ENCODE measurements around the gene ITPR1.

The ITPR1 gene

GRCh38 chr3:4543110-4543509 lies 50.0 kb downstream of the ITPR1 start:
- Histone ChIP-seq H2AFZ (ENCODE audit: low read length) (no peak overlapping the region), H3K27ac (ENCODE audit: low read depth, low read length, poor library complexity, severe bottlenecking) (no peak overlapping the region), H3K4me1 (ENCODE audit: insufficient read depth, low read length, severe bottlenecking) (no peaks in the 10 kb centered on the region), H3K36me3 (ENCODE audit: insufficient read depth, low read length) (no peaks in the 10 kb centered on the region), H3K9me3 (ENCODE audit: low read length) (no peaks in the 10 kb centered on the region), H3K4me3 (ENCODE audit: low read depth, low read length, poor library complexity, severe bottlenecking) (no peak overlapping the region), H3F3A (ENCODE audit: insufficient read depth, low read length) (no peaks in the 10 kb centered on the region), H3K9ac (ENCODE audit: low read length) (no peak overlapping the region), H3K9me2 (ENCODE audit: low read depth, low read length) (no peaks in the 10 kb centered on the region), H3K4me2 (ENCODE audit: low read length) (no peak overlapping the region), H3K27me3 (ENCODE audit: insufficient read depth, low read length) (no peaks in the 10 kb centered on the region), H3K79me2 (ENCODE audit: insufficient read depth, low read length) (no peaks in the 10 kb centered on the region), H4K20me1 (ENCODE audit: insufficient read depth, low read length) (no peaks in the 10 kb centered on the region)
- no peak for TF ChIP-seq EZH2 (IDR thresholded peaks at IDR 0.05; ENCODE audit: borderline replicate concordance, low read length)
- TF ChIP-seq, protein P1, sequence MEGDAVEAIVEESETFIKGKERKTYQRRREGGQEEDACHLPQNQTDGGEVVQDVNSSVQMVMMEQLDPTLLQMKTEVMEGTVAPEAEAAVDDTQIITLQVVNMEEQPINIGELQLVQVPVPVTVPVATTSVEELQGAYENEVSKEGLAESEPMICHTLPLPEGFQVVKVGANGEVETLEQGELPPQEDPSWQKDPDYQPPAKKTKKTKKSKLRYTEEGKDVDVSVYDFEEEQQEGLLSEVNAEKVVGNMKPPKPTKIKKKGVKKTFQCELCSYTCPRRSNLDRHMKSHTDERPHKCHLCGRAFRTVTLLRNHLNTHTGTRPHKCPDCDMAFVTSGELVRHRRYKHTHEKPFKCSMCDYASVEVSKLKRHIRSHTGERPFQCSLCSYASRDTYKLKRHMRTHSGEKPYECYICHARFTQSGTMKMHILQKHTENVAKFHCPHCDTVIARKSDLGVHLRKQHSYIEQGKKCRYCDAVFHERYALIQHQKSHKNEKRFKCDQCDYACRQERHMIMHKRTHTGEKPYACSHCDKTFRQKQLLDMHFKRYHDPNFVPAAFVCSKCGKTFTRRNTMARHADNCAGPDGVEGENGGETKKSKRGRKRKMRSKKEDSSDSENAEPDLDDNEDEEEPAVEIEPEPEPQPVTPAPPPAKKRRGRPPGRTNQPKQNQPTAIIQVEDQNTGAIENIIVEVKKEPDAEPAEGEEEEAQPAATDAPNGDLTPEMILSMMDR (IDR thresholded peaks at IDR 0.05; ENCODE audit: low read length) = no peak

DNA sequence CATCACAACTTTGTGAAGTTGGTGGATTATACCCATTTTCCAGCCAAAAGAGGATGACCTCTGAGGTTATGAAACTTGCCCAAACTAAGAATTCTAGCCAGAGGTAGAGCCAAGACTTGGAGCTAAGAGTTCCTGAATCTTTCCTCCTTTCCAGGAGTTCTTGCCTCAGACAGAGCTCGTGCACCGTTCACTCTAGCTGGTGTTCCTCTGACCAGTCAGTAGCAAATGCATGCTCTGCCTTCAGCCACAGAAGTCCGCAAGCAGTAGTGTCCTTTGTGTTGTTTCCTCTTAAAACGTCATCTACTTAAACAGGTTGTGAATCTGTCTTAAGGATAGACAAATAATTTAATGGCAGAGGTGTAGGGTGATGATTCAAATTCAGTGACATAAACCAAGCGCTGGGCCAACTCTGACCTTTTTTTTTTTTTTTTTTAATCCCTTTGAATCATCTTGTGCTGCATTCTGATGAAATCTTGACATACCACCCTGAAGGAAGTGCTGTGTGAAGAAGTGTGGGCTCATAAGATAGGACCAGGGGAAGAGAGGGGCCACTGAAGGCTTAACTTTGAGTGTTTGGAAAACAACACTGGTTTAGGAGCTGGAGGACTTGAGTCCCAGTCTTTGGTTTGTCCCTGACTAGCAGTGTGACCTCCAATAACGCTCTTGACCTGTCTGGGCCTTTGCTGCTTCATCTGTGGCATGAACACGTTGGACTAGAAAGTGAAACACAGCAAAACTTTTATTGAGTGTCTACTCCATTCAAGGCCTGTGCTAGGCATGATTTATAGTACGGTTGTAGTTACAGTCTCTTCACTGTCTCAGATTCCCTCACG lies 53.4 kb downstream of the ITPR1 start:
- H3K4me3 ChIP-seq (ENCODE audit: low read depth, low read length, poor library complexity, severe bottlenecking) = no peak overlapping the region
- no peaks in the 10 kb centered on the region for H3K4me1 ChIP-seq (ENCODE audit: insufficient read depth, low read length, severe bottlenecking)
- TF ChIP-seq EZH2 (IDR thresholded peaks at IDR 0.05; ENCODE audit: borderline replicate concordance, low read length) = no peak
- TF ChIP-seq, protein P1 (IDR thresholded peaks at IDR 0.05; ENCODE audit: low read length) = no peak
- no peaks in the 10 kb centered on the region for H3K9me3 ChIP-seq (ENCODE audit: low read length)
- no peak overlapping the region for H2AFZ ChIP-seq (ENCODE audit: low read length)
- H3K4me2 ChIP-seq (ENCODE audit: low read length) = no peak overlapping the region
- H4K20me1 ChIP-seq (ENCODE audit: insufficient read depth, low read length) = no peaks in the 10 kb centered on the region
- no peak overlapping the region for H3K27ac ChIP-seq (ENCODE audit: low read depth, low read length, poor library complexity, severe bottlenecking)
- no peaks in the 10 kb centered on the region for H3K79me2 ChIP-seq (ENCODE audit: insufficient read depth, low read length)
- no peak overlapping the region for H3K9ac ChIP-seq (ENCODE audit: low read length)
- H3K36me3 ChIP-seq (ENCODE audit: insufficient read depth, low read length) = no peaks in the 10 kb centered on the region
- H3F3A ChIP-seq (ENCODE audit: insufficient read depth, low read length) = no peaks in the 10 kb centered on the region
- H3K9me2 ChIP-seq (ENCODE audit: low read depth, low read length) = no peaks in the 10 kb centered on the region
- H3K27me3 ChIP-seq (ENCODE audit: insufficient read depth, low read length) = no peaks in the 10 kb centered on the region

GRCh38 chr3:4547799-4548198 lies 54.7 kb downstream of the ITPR1 start:
- H2AFZ ChIP-seq (ENCODE audit: low read length) = no peak overlapping the region
- TF ChIP-seq, protein P1 (IDR thresholded peaks at IDR 0.05; ENCODE audit: low read length) = no peak
- TF ChIP-seq EZH2 (IDR thresholded peaks at IDR 0.05; ENCODE audit: borderline replicate concordance, low read length) = no peak
- H3K4me2 ChIP-seq (ENCODE audit: low read length) = no peak overlapping the region

More at GRCh38 chr3:4547799-4548198, 54.7 kb downstream of the ITPR1 start:
- Histone ChIP-seq H4K20me1 (ENCODE audit: insufficient read depth, low read length) (no peaks in the 10 kb centered on the region), H3F3A (ENCODE audit: insufficient read depth, low read length) (no peaks in the 10 kb centered on the region), H3K27me3 (ENCODE audit: insufficient read depth, low read length) (no peaks in the 10 kb centered on the region), H3K9me2 (ENCODE audit: low read depth, low read length) (no peaks in the 10 kb centered on the region), H3K4me1 (ENCODE audit: insufficient read depth, low read length, severe bottlenecking) (no peaks in the 10 kb centered on the region), H3K27ac (ENCODE audit: low read depth, low read length, poor library complexity, severe bottlenecking) (no peak overlapping the region), H3K36me3 (ENCODE audit: insufficient read depth, low read length) (no peaks in the 10 kb centered on the region), H3K9me3 (ENCODE audit: low read length) (no peaks in the 10 kb centered on the region), H3K79me2 (ENCODE audit: insufficient read depth, low read length) (no peaks in the 10 kb centered on the region), H3K4me3 (ENCODE audit: low read depth, low read length, poor library complexity, severe bottlenecking) (no peak overlapping the region), H3K9ac (ENCODE audit: low read length) (no peak overlapping the region)
